PC-3 (cell line): ENCODE measurements around the gene SYNE1. TPM values are rescaled to one million over a fixed set of nuclear protein-coding genes. Genes with fewer than 3 reads are reported as not detected.

Source experiments
- ATAC-seq: fragments of 200-7000 bp; cut with Tn5 transposase; 2 replicates; pipeline ENCODE4 v1.9.1; 2020; ENCODE audit warnings: mild to moderate bottlenecking, moderate library complexity
- BruUV-seq: library from RNA; stranded (reverse); fragments of 400-500 nt; replicated peaks from 2 replicates; lab custom pipeline; 2021; lab: Mats Ljungman, UMichigan
- CTCF ChIA-PET: fragments of 300-600 bp; sonication (Branson Sonifier 250); formaldehyde crosslinking; loops from one replicate; lab custom pipeline; 2022; ENCODE audit warnings: antibody characterized with exemption; lab: Charles Lee
- POLR2A ChIA-PET: fragments of 300-600 bp; sonication (Branson Sonifier 250); formaldehyde crosslinking; loops from one replicate; lab custom pipeline; 2022; ENCODE audit warnings: antibody characterized with exemption; ENCODE audit not compliant: unreplicated experiment; lab: Charles Lee
- DNase-seq: peaks from one replicate; pipeline ENCODE4 v3.0.0-alpha.2; 2015
- H2AFZ ChIP-seq: fragments of 300-600 bp; sonication (generic); 2 replicates; pipeline ENCODE4 v1.6.0; 2016; ENCODE audit warnings: antibody characterized with exemption, low read length
- H3F3A ChIP-seq: fragments of 300-600 bp; sonication (generic); one replicate; pipeline ENCODE4 v1.6.0; 2017; ENCODE audit warnings: antibody characterized with exemption, low read length, control low read depth, mild to moderate bottlenecking; ENCODE audit not compliant: unreplicated experiment
- H3K27ac ChIP-seq: fragments of 300-600 bp; sonication (generic); 2 replicates; pipeline ENCODE4 v1.5.1; 2016; ENCODE audit warnings: mild to moderate bottlenecking, low read length
- H3K27me3 ChIP-seq: fragments of 300-600 bp; sonication (generic); 2 replicates; pipeline ENCODE4 v1.6.1; 2016; ENCODE audit warnings: low read length, mixed read lengths
- H3K36me3 ChIP-seq: fragments of 300-600 bp; sonication (generic); 2 replicates; pipeline ENCODE4 v1.6.1; 2016; ENCODE audit warnings: low read depth, mixed run types, low read length, mixed read lengths
- H3K4me1 ChIP-seq: fragments of 300-600 bp; sonication (generic); 2 replicates; pipeline ENCODE4 v1.5.1; 2016; ENCODE audit warnings: low read length; ENCODE audit not compliant: insufficient read depth
- H3K4me2 ChIP-seq: fragments of 300-600 bp; sonication (generic); 2 replicates; pipeline ENCODE4 v1.6.0; 2016; ENCODE audit warnings: low read length
- H3K4me3 ChIP-seq: fragments of 300-600 bp; sonication (generic); 2 replicates; pipeline ENCODE4 v1.5.1; 2016; ENCODE audit warnings: mild to moderate bottlenecking, low read length, mixed read lengths
- H3K79me2 ChIP-seq: fragments of 300-600 bp; sonication (generic); 2 replicates; pipeline ENCODE4 v1.6.1; 2017; ENCODE audit warnings: low read length, mixed read lengths
- H3K9ac ChIP-seq: fragments of 300-600 bp; sonication (generic); 2 replicates; pipeline ENCODE4 v1.6.0; 2016; ENCODE audit warnings: mild to moderate bottlenecking, low read length
- H3K9me2 ChIP-seq: fragments of 300-600 bp; sonication (generic); replicated peaks from 2 replicates; pipeline ENCODE4 v1.6.1; 2016; ENCODE audit warnings: mixed run types, low read length, mixed read lengths
- H3K9me3 ChIP-seq: fragments of 300-600 bp; sonication (generic); 2 replicates; pipeline ENCODE4 v1.6.1; 2016; ENCODE audit warnings: low read length, mixed read lengths
- H4K20me1 ChIP-seq: fragments of 300-600 bp; sonication (generic); 2 replicates; pipeline ENCODE4 v1.6.1; 2016; ENCODE audit warnings: low read length, mixed read lengths
- CTCF ChIP-seq: fragments of 300-600 bp; sonication (generic); conservative IDR thresholded peaks from 2 replicates; pipeline ENCODE4 v1.5.1; 2017; ENCODE audit warnings: antibody characterized with exemption, low read depth, mild to moderate bottlenecking, low read length
- EZH2 ChIP-seq: fragments of 300-600 bp; sonication (generic); IDR thresholded peaks from one replicate; pipeline ENCODE4 v1.6.1; 2017; ENCODE audit warnings: antibody characterized with exemption, mild to moderate bottlenecking, low read length; ENCODE audit not compliant: unreplicated experiment
- EZH2phosphoT487 ChIP-seq: fragments of 300-600 bp; sonication (generic); IDR thresholded peaks from 2 replicates; pipeline ENCODE4 v1.6.1; 2018; ENCODE audit warnings: mild to moderate bottlenecking, antibody characterized with exemption, low read length, borderline replicate concordance
- intact Hi-C: fragments of 100-400 bp; cut with micrococcal nuclease; formaldehyde crosslinking; loops from 2 replicates; pipeline ENCODE4 v1.9.0; 2023
- total RNA-seq: library from RNA; depleted of rRNA; stranded (reverse); fragments of >200 nt; gene quantifications from 2 replicates; pipeline ENCODE4 v1.2.3, GENCODE V29; 2014

Gene SYNE1
- total RNA-seq, 1 experiment from 2014 or later = 16.7 TPM

- H3K9me2 ChIP-seq = no peaks in the 10 kb centered on the region
- no peak overlapping the region for H2AFZ ChIP-seq
- BruUV-seq = no TSS peak
- POLR2A ChIA-PET = no interaction called here
- no peak for TF ChIP-seq EZH2phosphoT487
- TF ChIP-seq EZH2 = no peak
- no peak for TF ChIP-seq CTCF
- no peak overlapping the region for H3K4me2 ChIP-seq
- H4K20me1 ChIP-seq = no peaks in the 10 kb centered on the region
- H3K36me3 ChIP-seq = no peaks in the 10 kb centered on the region
- H3K4me1 ChIP-seq = no peaks in the 10 kb centered on the region
- no peak overlapping the region for H3K9ac ChIP-seq
- no peak overlapping the region for H3K4me3 ChIP-seq
- no peaks in the 10 kb centered on the region for H3K27me3 ChIP-seq
- intact Hi-C loops = no loop called here
- H3K9me3 ChIP-seq = no peaks in the 10 kb centered on the region
- DNase-seq (no peak), ATAC-seq (no peak)
- CTCF ChIA-PET = no interaction called here
- H3K79me2 ChIP-seq = no peaks in the 10 kb centered on the region
- no peak overlapping the region for H3K27ac ChIP-seq
- H3F3A ChIP-seq = no peaks in the 10 kb centered on the region
Observed at GRCh38 chr6:152418551-152418950, 218.6 kb downstream of the SYNE1 start.

GRCh38 chr6:152416652-152417051 is 220.5 kb downstream of the SYNE1 start:
- intact Hi-C loops = no loop called here
- no TSS peak for BruUV-seq

More at GRCh38 chr6:152416652-152417051, 220.5 kb downstream of the SYNE1 start:
- no peak overlapping the region for H3K4me2 ChIP-seq
- ATAC-seq = no peak
- no peak overlapping the region for H2AFZ ChIP-seq
- no peaks in the 10 kb centered on the region for H3K36me3 ChIP-seq
- H3F3A ChIP-seq = no peaks in the 10 kb centered on the region
- H3K9me3 ChIP-seq = no peaks in the 10 kb centered on the region
- DNase-seq = no peak
- no peaks in the 10 kb centered on the region for H4K20me1 ChIP-seq
- no peaks in the 10 kb centered on the region for H3K9me2 ChIP-seq
- CTCF ChIA-PET = no interaction called here
- no peaks in the 10 kb centered on the region for H3K79me2 ChIP-seq
- no peak for TF ChIP-seq EZH2
- no peak for TF ChIP-seq EZH2phosphoT487
- TF ChIP-seq CTCF = no peak
- no peaks in the 10 kb centered on the region for H3K27me3 ChIP-seq
- H3K4me1 ChIP-seq = no peaks in the 10 kb centered on the region
- H3K4me3 ChIP-seq = no peak overlapping the region
- H3K9ac ChIP-seq = no peak overlapping the region
- H3K27ac ChIP-seq = no peak overlapping the region
- POLR2A ChIA-PET = no interaction called here
